Smooth muscle cell of the coronary artery (primary cell): ENCODE measurements around the gene ALDH2. TPM values are rescaled to one million over a fixed set of nuclear protein-coding genes. Genes with fewer than 3 reads are reported as not detected.

Experiments used
- total RNA-seq: library from RNA; depleted of rRNA; stranded (reverse); fragments of >200 nt; gene quantifications from 2 replicates; pipeline ENCODE4 v1.2.3, GENCODE V29; 2014; ENCODE audit warnings: low replicate concordance

The ALDH2 gene
- 52.9 and 55.0 TPM in 2 replicates for total RNA-seq

DNA sequence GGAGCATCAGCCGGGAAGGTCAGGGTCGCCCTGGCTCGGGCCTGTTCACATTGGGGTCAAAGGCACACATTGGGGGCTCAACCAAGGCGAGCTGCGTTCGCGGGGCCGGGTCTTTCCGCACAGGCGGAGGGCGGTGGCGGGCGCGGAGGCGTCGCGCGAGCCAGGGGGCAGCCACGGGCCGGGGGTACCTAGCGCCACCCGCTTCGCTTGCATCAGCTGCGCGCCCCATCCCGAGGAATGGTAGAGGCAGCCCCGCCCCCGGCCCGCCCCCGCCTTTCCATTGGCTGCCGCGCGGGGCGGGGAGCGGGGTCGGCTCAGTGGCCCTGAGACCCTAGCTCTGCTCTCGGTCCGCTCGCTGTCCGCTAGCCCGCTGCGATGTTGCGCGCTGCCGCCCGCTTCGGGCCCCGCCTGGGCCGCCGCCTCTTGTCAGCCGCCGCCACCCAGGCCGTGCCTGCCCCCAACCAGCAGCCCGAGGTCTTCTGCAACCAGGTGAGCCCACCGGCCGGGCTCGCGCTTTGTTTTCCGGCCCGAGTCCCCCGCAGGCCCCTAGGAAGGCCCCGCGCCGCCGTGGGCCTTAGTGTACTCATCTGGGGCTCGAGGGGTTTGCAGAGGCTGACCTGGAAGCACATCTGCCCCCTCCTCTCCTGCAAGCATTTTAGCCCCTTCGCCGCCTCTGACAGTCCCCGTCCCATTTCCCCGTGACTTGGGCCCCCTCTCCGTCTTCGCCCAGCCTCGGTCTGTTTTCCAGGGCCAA is at the start of gene ALDH2:
Gene ALDH2, plus strand, starts transcription at position 326 of the 754 bp plus-strand sequence. Its CDS starts 50 bp downstream, at position 376.

DNA sequence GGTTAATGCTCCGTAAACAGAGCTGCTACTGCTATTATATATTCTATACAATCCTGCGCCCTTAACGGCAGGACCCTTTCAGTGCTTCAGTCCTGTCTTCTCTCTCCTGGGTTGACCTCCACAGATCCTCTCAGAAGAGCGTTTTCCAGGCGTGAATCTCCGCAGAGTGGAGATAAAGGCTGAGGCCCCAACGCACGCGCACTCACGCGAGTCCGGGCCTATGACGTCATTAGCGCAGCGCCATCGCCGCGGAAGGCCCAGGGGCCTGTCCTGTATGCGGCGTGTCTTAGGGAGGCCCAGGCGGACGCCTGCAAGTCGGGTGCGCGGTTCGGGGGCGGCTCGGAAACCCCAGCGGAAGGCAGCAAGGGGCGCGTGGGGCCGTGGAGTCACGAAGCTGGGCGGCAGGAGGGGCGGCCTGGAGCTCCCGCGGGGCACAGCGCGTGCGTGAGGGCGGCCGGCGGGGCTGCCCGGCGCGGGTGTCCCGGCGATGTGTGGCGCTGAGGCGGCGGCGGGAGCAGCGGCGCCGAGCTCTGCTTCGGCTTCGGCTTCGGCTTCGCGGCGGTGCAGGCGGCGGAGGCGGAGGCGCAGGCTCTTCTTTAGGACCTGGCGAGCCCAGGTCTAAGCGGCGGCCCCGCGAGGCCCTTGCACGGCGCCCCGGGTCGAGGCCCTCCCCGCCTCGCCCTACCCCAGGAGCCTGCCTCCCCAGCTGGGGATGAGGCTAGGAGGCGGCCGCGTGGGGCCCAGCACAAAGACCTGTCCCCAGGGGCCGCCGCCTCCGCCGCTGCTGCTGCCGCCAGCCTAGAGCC is 75.2 kb downstream of the ALDH2 start, which contains the start of gene MAPKAPK5:
Gene MAPKAPK5, plus strand, starts transcription at position 479 of the 806 bp plus-strand sequence. CDS start 506 bp downstream, outside the sequence.

Other genes with a start within 250 kb of the ALDH2 start
- 10.2 and 13.8 TPM in 2 replicates for gene ATXN2, start 167.6 kb upstream of the ALDH2 start, total RNA-seq
- gene BRAP, start 81.0 kb upstream of the ALDH2 start, total RNA-seq: 15.0 and 31.7 TPM in 2 replicates
- gene ACAD10, start 80.9 kb upstream of the ALDH2 start, total RNA-seq: 9.9 and 10.1 TPM in 2 replicates
- 18.3 and 26.5 TPM in 2 replicates for gene MAPKAPK5, start 75.3 kb downstream of the ALDH2 start, total RNA-seq
- 3.5 and 10.4 TPM in 2 replicates for gene TMEM116, start 246.2 kb downstream of the ALDH2 start, total RNA-seq
- 80.3 and 155 TPM in 2 replicates for gene ERP29, start 246.5 kb downstream of the ALDH2 start, total RNA-seq